Measurements from ENCODE around the gene CMC2. TPM values are rescaled to one million over a fixed set of nuclear protein-coding genes. Genes with fewer than 3 reads are reported as not detected.

CMC2 gene
- polyA plus RNA-seq (ENCODE audit: low read depth in 6 of 6), result 100 to 1,000 TPM in 2 of 6 donors, 10 to 100 TPM in 4; 71.2 to 106 (median 83.2) TPM

DNA sequence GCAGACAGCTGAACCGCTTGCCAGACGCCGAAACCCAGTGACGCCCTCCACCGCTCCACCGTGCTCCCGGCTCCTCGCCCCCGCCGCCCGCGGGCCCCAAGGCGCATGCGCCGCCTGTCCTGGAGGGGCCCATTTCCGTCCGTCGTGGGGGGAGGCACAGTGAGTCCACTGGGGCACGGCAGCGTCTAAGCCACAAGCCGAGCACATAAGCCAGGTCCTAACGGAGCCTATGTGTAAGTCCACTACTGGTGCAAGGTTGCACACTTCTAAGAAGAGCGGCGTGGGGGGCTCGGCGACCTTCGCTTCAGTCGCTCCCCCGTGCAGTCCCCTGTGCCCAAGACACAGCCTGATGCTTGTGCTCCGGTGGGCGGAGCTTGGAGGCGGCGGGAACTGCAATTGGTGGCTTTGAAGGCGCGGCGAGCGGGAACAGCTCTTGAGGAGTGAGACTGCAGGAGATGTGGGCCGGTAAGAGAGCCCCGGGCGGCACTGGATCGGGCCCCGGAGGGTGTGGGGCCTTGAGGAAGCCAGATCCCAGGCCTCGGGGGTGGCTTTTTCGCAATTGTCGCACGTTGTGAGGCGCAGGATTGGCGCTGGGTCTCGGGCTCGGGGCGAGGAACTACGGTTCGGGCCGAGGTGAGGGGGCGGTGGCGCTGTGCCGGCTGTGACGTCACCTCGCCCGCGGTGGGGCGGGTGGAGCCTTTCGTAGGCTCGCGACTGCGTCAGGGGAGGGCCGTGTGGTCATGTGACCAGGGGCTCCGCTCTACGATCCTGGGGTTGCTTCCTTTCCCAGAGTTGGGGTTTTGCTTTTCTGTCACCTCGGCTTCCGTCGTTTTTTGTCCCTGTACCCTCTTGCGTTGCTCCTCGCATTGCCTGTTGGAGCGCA lies at the start of gene CMC2, which contains the start of gene CENPN:
TSS of gene CMC2 (minus strand) at position 73 of the 883 bp plus-strand sequence. CDS start 9,491 bp downstream, outside the sequence.
TSS of gene CENPN (plus strand) at position 402 of the 883 bp plus-strand sequence. CDS start 4,726 bp downstream, outside the sequence.
- peaks cover 20 to 53% (median 32%) of the 10 kb centered on the region in 3 donors for H3K4me1 Mint-ChIP-seq
- DNase-seq, result peak; percentile 99
- no peaks in the 10 kb centered on the region for H3K27me3 Mint-ChIP-seq
- no peaks in the 10 kb centered on the region for H3K36me3 Mint-ChIP-seq
- ATAC-seq (ENCODE audit: low read depth in 2 of 2), result peak; percentile 80 to 81
- peak within 1 kb of the TSS; percentile 94 to 100 (median 98) for H3K4me3 Mint-ChIP-seq
- no peaks in the 10 kb centered on the region for H3K9me3 Mint-ChIP-seq
- peak within 1 kb of the TSS; percentile 99 to 100 (median 100) for H3K27ac Mint-ChIP-seq

DNA sequence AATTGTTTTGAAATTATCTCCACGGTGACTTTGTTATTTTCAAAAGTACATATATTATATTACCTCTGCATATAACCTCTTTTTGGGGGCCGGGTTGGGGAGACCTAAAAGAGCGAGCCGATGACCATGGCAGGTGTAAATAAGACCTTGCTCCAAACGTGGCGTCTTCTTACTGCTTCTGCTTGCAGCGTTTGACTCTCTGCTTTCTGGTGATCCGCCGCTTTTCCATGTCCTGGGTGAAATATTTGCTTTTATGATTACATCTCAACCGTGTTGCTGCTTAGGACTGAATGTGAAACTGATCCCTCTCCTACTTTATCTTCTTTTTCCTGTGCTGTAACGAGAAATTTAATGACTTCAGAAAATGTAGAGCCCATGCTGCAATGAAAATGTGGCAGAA lies 47.1 kb upstream of the CMC2 start:
- no peak overlapping the region for H3K27ac Mint-ChIP-seq

DNA sequence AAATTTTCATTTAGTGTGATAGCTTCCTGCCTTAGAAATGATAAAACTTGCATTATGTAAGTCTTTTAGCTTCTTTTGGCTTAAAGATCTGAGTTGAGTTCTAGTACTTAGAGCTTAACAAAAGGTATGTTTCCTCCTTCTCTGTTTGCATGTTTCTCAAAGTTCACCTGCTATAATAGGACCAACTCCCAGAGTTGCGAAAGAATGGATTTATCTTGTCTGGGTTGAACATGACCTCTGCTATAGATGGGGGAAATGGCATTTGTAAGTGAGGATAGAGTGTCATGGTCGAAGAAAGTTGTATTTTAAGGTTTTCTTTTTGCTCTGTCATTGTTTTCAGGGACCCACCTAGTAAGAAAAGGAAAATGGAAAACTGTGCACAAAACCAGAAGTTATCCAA lies 36.1 kb upstream of the CMC2 start:
- no peak overlapping the region for H3K27ac Mint-ChIP-seq
- peaks cover 12 to 15% (median 14%) of the 10 kb centered on the region in 3 donors for H3K4me1 Mint-ChIP-seq
- no peaks in the 10 kb centered on the region for H3K27me3 Mint-ChIP-seq
- no peaks in the 10 kb centered on the region for H3K9me3 Mint-ChIP-seq
- H3K36me3 Mint-ChIP-seq, result peaks cover 7 to 16% of the 10 kb centered on the region in 2 donors
- no peak overlapping the region for H3K4me3 Mint-ChIP-seq
- no peak for ATAC-seq (ENCODE audit: low read depth in 2 of 2)
- DNase-seq, result no peak

More for the DNA sequence above, 47.1 kb upstream of the CMC2 start:
- ATAC-seq (ENCODE audit: low read depth in 2 of 2) (no peak), DNase-seq (no peak)
- peaks cover 0 to 7% (median 4%) of the 10 kb centered on the region in 3 donors for H3K4me1 Mint-ChIP-seq
- H3K27me3 Mint-ChIP-seq, result no peaks in the 10 kb centered on the region
- peaks cover 3 to 24% (median 17%) of the 10 kb centered on the region in 7 donors for H3K9me3 Mint-ChIP-seq
- peaks cover 10% of the 10 kb centered on the region in 2 donors for H3K36me3 Mint-ChIP-seq
- H3K4me3 Mint-ChIP-seq, result no peak overlapping the region

DNA sequence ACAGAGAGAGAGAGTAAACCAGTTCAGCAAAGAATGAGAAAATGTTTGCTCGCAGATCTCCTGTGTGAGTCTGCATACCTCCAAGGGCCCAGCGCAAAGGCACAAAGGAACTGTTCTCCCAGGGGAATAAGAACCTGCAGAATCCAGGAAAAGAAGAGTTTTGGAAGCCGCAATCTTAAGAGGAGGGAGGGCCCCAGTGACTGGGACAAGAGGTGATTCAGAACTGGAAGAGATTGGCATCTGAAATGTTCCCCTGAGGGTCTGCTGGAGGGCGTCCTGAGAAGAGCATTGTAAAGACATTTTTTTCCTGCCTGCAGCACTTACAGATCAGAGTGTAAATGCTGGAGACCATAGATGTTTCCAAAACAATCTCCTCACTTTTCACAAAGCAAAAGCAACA lies 35.0 kb upstream of the CMC2 start:
- Mint-ChIP-seq H3K4me3 (no peak overlapping the region), H3K4me1 (peaks cover 22 to 27% (median 24%) of the 10 kb centered on the region in 3 donors), H3K27ac (peak overlapping the region in 1 of 6 donors; percentile 25), H3K36me3 (peaks cover 7 to 16% of the 10 kb centered on the region in 2 donors), H3K9me3 (no peaks in the 10 kb centered on the region), H3K27me3 (no peaks in the 10 kb centered on the region)
- ATAC-seq (ENCODE audit: low read depth in 2 of 2), result no peak
- no peak for DNase-seq

DNA sequence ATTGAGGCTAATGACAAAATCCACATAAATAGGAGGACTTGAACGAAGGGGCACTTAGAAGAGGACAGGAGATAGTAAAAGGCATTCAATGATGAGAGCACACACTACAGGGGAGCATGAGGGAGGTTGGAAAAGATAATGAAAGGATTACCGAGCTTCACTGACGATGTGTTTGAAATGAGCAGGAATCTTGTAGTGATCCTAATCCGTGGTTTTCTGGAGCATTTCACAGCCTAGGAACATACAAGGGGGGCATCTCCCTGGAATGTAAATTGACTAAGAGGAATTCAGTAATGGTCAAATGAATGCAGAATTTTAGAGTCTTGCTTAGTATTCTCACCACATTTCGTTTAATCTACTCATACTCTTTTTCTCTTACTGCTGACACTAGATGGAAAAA lies 34.2 kb upstream of the CMC2 start:
- peak overlapping the region in 1 of 6 donors; percentile 18 for H3K27ac Mint-ChIP-seq
- peaks cover 24 to 30% (median 28%) of the 10 kb centered on the region in 3 donors for H3K4me1 Mint-ChIP-seq
- DNase-seq (no peak), ATAC-seq (ENCODE audit: low read depth in 2 of 2) (no peak)
- H3K9me3 Mint-ChIP-seq, result no peaks in the 10 kb centered on the region
- H3K36me3 Mint-ChIP-seq, result peaks cover 7 to 16% of the 10 kb centered on the region in 2 donors
- H3K4me3 Mint-ChIP-seq, result no peak overlapping the region
- no peaks in the 10 kb centered on the region for H3K27me3 Mint-ChIP-seq

DNA sequence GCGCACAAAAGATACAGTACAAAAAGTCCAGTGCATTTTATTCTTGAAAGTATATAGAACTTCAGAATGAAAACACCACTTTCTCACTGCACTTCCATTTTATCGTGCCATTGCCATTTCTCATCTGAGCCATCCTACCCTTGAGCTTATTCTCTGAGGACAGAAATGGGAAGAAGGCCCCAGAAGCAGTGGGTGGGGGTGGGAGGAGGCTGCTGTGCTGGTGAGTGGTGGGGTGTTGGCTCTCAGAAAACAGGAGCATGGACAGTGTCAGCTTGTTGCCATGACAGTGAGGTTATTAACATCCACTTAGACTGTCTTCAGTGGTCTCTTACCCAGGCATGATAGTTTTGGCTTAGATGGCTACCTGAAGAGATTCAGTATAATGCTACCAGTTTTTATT lies 33.4 kb upstream of the CMC2 start:
- H3K4me1 Mint-ChIP-seq, result peaks cover 24 to 33% (median 28%) of the 10 kb centered on the region in 3 donors

DNA sequence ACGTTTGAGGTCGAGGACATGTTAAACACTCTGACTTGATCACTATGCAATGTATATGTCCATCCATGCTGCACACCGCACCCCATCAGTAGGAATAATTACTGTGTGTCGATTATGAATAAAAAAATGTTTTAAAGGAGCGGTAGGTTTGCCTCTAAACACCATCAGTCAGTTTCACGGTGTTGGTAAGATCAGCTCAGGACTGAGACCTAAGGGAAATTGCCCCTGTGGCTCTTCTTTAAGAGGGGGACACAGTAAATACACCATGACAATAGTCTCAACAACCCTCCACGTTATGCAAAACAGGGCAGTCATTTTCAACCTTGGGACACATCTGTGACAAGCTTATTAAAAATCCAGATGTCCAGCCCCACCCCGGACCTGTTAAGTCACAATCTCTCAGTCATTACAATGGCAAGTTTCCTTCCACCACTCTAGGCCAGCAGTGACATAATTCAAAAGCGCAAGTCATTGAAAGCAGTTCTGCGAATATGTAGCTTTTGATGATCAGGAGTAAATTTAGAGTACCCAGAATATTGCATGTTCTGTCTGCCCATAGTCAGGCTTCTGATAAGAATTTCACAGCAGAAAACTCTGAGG lies 30.2 kb upstream of the CMC2 start:
- Mint-ChIP-seq H3K4me1 (peaks cover 24 to 33% (median 28%) of the 10 kb centered on the region in 3 donors), H3K4me3 (peak overlapping the region; percentile 74 to 93 (median 86)), H3K27me3 (no peaks in the 10 kb centered on the region), H3K27ac (peak overlapping the region in 3 of 6 donors; percentile 14 to 86 (median 82)), H3K9me3 (no peaks in the 10 kb centered on the region), H3K36me3 (peaks cover 0 to 6% of the 10 kb centered on the region in 2 donors)
- DNase-seq, result no peak
- no peak for ATAC-seq (ENCODE audit: low read depth in 2 of 2)

More for the DNA sequence above, 33.4 kb upstream of the CMC2 start:
- Mint-ChIP-seq H3K36me3 (peaks cover 7 to 16% of the 10 kb centered on the region in 2 donors), H3K27me3 (no peaks in the 10 kb centered on the region), H3K27ac (peak overlapping the region in 4 of 6 donors; percentile 21 to 88 (median 58)), H3K9me3 (no peaks in the 10 kb centered on the region), H3K4me3 (peak overlapping the region in 1 of 8 donors; percentile 72)
- ATAC-seq (ENCODE audit: low read depth in 2 of 2) (no peak), DNase-seq (no peak)

DNA sequence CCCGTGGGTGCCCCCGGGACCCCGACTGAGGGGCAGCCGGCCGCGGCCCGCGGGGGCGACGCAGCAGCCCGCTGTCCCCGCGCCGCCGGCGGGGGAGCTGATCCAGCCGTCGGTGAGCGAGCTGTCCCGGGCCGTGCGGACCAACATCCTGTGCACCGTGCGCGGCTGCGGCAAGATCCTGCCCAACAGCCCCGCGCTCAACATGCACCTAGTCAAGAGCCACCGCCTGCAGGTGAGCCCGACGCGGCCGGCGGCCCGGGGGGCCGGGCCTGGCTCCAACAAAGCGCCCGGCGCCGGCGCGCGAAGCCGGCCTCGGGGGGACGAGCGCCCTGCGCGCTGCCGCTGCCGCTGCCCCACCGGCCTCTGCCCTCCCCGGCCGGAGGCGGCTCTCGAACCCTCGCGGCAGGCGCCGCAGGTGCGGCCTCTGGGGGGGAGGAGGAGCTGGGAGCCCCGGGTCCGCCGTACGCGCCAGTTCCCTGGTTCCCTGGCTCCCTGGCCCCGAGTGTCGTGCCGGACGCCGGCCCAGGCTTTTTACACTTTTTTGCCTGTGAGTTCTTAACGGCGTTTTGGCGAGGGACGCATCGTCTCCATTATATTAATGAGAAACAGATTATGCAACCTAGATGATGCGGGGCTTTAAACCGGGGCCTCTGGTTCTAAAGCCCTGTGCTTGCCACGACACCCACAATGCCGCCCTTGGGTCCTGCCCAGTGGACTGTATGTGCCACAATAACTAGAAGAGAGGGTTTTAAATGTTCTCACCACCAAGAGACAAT lies 29.5 kb upstream of the CMC2 start:
- DNase-seq (no peak), ATAC-seq (ENCODE audit: low read depth in 2 of 2) (peak; percentile 60 to 66)
- Mint-ChIP-seq H3K36me3 (no peaks in the 10 kb centered on the region), H3K27me3 (no peaks in the 10 kb centered on the region), H3K4me1 (peaks cover 24 to 33% (median 28%) of the 10 kb centered on the region in 3 donors), H3K9me3 (no peaks in the 10 kb centered on the region), H3K27ac (peak overlapping the region in 3 of 6 donors; percentile 14 to 86 (median 82)), H3K4me3 (peak overlapping the region; percentile 74 to 93 (median 86))

DNA sequence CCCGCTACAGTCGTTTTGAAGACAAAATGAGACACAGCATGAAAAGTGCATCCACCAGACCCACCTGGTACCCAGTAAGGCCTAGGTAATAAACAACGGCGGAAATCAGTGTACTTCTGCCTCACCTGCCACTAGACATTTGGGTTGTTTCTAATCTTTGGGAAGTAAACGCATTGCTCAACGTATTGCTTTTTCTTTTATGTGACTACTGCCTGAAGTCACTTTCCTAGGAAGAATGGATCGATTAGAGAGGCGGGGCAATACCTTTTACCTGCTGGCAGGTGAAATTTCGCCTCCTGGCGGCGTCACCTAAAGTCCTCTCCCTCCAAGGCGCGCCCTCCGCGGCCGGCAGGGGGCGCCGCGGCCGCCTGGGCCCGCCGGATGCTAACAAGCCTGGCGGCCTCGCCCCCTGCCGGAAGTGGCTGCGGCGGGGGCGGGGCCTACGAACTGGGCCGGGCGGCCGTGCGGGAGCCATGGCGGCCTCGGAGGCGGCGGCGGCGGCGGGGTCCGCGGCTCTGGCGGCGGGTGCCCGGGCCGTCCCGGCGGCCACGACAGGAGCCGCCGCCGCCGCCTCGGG lies 28.8 kb upstream of the CMC2 start, which contains the start of gene ATMIN:
TSS of gene ATMIN (plus strand) at position 445 of the 577 bp plus-strand sequence. CDS start at position 474, 29 bp downstream.
- Mint-ChIP-seq H3K4me3 (peak within 1 kb of the TSS; percentile 74 to 93 (median 86)), H3K27me3 (no peaks in the 10 kb centered on the region), H3K36me3 (no peaks in the 10 kb centered on the region), H3K9me3 (no peaks in the 10 kb centered on the region), H3K4me1 (peaks cover 21 to 33% (median 27%) of the 10 kb centered on the region in 3 donors), H3K27ac (peak within 1 kb of the TSS in 4 of 6 donors; percentile 14 to 86 (median 70))
- DNase-seq (peak; percentile 89), ATAC-seq (ENCODE audit: low read depth in 2 of 2) (peak; percentile 92 to 93)

DNA sequence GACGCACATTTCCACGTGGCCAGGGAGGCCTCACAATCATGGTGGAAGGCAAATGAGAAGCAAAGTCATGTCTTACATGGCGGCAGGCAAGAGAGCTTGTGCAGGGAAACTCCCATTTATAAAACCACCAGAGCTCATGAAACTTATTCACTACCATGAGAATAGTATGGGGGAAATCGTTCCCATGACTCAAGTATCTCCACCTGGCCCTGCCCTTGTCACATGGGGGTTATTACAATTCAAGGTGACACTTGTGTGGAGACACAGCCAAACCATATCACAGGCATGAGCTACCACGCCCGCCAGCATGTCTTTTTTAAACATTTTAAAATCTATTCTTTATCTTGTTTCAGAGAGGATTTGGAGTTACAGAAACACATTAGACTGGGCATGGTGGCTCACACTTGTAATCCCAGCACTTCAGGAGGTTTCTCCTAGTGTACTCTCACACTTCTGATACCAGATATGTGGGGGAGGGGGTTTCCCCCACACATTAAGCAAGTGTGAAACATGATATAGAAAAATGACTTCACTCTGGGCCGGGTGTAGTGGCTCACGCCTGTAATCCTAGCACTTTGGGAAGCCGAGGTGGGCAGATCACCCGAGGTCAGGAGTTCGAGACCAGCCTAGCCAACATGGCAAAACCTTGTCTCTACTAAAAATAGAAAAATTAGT lies 23.4 kb upstream of the CMC2 start:
- Mint-ChIP-seq H3K4me3 (no peak overlapping the region), H3K27me3 (no peaks in the 10 kb centered on the region), H3K36me3 (peaks cover 8 to 13% of the 10 kb centered on the region in 2 donors), H3K4me1 (no peaks in the 10 kb centered on the region), H3K9me3 (no peaks in the 10 kb centered on the region), H3K27ac (no peak overlapping the region)
- ATAC-seq (ENCODE audit: low read depth in 2 of 2), result no peak
- no peak for DNase-seq

DNA sequence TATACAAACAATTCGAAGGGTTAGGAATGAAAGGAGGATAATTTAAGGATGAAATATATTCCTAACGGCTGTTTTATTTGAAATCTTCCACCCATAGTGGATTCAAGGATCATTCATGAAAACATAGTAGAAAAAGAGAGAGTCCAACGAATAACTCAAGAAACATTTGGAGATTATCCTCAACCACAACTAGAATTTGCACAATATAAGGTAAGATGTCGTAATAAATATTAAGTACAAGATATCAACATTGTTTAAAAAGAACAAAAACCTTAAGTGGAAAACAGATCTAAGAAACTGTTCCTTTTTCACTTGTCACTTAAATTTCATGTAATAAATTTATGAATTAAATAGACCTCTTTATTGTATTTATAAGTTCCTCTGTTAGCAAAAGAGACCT lies 19.7 kb upstream of the CMC2 start:
- no peak overlapping the region for H3K27ac Mint-ChIP-seq
- no peaks in the 10 kb centered on the region for H3K27me3 Mint-ChIP-seq
- no peaks in the 10 kb centered on the region for H3K4me1 Mint-ChIP-seq
- no peak for DNase-seq
- no peak overlapping the region for H3K4me3 Mint-ChIP-seq
- no peak for ATAC-seq (ENCODE audit: low read depth in 2 of 2)
- no peaks in the 10 kb centered on the region for H3K9me3 Mint-ChIP-seq
- H3K36me3 Mint-ChIP-seq, result peaks cover 8 to 13% of the 10 kb centered on the region in 2 donors

DNA sequence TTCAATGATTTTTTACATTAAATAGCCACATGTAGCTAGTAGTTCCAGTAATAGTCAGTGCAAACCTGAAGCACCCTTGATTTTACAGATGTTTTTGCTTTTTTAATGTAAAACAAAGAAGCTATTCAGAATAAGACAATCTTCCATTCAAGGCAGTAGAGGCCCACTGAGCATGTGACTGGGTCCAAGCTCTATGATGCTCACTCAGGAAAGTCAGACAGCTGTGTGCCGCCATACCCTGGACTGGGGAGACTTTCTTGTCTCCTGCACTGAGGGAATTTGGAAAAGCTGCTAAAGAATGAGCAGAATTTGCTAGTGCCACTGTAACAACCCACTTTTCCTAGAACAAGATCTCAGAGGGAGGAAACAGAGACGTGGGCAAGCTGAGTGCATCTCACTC lies 11.8 kb upstream of the CMC2 start:
- no peak overlapping the region for H3K4me3 Mint-ChIP-seq
- H3K36me3 Mint-ChIP-seq, result peaks cover 0 to 7% of the 10 kb centered on the region in 2 donors
- no peaks in the 10 kb centered on the region for H3K4me1 Mint-ChIP-seq
- H3K9me3 Mint-ChIP-seq, result no peaks in the 10 kb centered on the region
- H3K27me3 Mint-ChIP-seq, result no peaks in the 10 kb centered on the region
- no peak for DNase-seq
- ATAC-seq (ENCODE audit: low read depth in 2 of 2), result no peak
- H3K27ac Mint-ChIP-seq, result no peak overlapping the region

Data from naive B cell (primary cell).